GM12864 (cell line): Measurements from ENCODE around the gene TMEM43.

Experiments
- DNase-seq: peaks from one replicate; pipeline ENCODE4 v3.0.0-alpha.2; 2011; ENCODE audit warnings: low read depth
- H3K4me3 ChIP-seq: 2 replicates; pipeline ENCODE4 v1.5.1; 2011; ENCODE audit warnings: mild to moderate bottlenecking, low read depth, low read length, control low read depth
- TF ChIP-seq, protein P1 (sequence below): IDR thresholded peaks from 2 replicates; pipeline ENCODE4 v1.5.1; 2011; ENCODE audit warnings: low read depth, mild to moderate bottlenecking, moderate library complexity, low read length, control low read depth, inconsistent platforms; ENCODE audit errors: missing control alignments

The TMEM43 gene

GRCh38 chr3:14156843-14157561, 32.1 kb downstream of the TMEM43 start:
- no peak for DNase-seq
- no peak overlapping the region for H3K4me3 ChIP-seq
- TF ChIP-seq, protein P1, sequence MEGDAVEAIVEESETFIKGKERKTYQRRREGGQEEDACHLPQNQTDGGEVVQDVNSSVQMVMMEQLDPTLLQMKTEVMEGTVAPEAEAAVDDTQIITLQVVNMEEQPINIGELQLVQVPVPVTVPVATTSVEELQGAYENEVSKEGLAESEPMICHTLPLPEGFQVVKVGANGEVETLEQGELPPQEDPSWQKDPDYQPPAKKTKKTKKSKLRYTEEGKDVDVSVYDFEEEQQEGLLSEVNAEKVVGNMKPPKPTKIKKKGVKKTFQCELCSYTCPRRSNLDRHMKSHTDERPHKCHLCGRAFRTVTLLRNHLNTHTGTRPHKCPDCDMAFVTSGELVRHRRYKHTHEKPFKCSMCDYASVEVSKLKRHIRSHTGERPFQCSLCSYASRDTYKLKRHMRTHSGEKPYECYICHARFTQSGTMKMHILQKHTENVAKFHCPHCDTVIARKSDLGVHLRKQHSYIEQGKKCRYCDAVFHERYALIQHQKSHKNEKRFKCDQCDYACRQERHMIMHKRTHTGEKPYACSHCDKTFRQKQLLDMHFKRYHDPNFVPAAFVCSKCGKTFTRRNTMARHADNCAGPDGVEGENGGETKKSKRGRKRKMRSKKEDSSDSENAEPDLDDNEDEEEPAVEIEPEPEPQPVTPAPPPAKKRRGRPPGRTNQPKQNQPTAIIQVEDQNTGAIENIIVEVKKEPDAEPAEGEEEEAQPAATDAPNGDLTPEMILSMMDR: no peak

DNA sequence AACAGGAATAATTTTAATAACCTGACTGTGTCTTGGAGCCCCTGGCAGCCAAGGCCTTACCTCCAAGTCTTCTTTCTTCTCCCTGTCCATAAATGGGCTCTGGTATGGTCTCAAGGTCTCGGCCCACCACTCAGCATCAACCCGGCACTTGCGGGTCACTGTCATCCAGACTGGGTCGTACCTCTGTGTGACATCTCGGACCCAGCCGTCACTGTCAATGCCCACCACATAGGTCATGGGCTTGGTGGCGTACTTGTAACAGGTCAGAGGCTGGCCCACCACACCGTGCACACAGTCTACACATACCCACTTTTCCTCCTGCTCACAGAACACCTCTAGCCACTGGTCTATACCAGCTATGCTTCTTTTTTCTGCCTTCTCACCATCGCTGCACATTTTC, 33.1 kb downstream of the TMEM43 start:
- no peak overlapping the region for H3K4me3 ChIP-seq
- no peak for DNase-seq
- TF ChIP-seq, protein P1: no peak

DNA sequence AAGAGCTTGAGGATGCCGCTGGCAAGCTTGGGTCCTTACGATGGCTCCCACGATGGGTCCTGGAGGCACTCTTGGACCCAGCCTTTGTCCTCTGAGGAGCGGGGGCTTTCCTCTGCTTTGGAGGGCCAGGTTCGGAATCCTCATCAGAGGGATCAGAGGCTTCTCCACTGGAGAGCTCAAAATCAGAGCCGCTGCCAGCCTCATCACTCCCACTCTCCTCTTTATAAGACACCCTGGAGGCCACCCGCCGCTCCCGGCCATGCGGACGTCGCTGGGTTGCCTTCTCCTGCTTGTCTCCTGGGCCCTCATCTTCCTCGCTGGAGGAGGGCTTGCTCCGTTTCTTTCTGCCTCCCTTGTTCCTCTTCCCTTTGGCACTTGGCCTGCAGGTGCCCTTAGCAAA, 33.5 kb downstream of the TMEM43 start:
- TF ChIP-seq, protein P1: no peak
- no peak overlapping the region for H3K4me3 ChIP-seq
- no peak for DNase-seq

- no peak for DNase-seq
- TF ChIP-seq, protein P1: no peak
- no peak overlapping the region for H3K4me3 ChIP-seq
Observed at GRCh38 chr3:14159426-14159825, 34.6 kb downstream of the TMEM43 start.

- H3K4me3 ChIP-seq: no peak overlapping the region
- TF ChIP-seq, protein P1: no peak
- no peak for DNase-seq
Observed at GRCh38 chr3:14161282-14161681, 36.4 kb downstream of the TMEM43 start.

DNA sequence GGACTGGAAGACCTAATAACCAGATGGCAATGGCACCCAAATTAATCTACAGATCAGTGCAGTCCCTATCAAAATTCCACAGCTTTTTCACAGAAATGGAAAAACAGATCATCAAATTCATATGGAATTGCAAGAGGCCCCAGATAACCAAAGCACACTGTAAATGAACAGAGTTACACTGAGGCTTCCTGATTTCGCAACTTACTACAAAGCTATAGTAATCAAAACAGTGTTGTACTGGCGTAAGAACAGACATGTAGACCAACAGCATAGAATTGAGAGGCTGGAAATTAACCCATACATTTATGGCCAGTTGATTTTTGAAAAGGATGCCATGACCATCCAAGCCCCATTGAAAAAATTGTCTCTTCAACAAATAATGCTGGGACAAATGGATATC, 37.3 kb downstream of the TMEM43 start:
- no peak for DNase-seq
- TF ChIP-seq, protein P1: no peak
- H3K4me3 ChIP-seq: no peak overlapping the region

DNA sequence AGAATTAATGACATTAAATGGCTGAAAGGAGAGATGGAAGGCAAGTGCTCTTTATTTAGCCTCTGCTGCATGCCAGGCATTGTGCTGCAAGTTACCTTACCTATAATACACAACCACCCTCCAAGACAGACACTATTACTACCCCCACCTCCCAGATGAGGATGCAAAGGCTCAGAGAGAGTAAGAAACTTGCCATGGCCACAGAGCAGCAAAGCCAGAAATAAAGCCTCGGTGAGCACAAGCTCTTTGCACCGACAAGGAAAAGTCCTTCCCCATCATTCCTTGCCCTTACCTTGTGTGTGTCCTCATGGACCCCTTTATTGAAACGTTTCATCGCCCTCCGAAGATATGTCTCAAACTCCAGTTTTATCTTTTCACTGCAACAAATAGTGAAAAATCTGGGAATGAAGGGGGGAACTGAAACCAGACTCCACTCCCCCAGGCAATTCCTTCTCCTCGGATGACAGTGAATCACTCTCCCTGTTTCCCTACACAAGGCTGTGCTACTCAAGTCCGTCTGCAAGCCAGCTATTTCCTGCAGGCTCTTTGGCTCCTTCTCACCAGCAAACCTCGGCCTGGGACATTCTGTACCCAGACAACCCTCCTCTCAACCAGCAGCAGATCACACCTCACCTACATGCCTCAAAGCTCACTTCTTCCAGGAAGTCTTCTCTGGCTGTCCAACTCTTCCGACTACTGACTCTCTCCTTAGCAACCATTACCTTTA, 42.2 kb downstream of the TMEM43 start:
- DNase-seq: no peak
- no peak overlapping the region for H3K4me3 ChIP-seq
- TF ChIP-seq, protein P1: no peak
